Measurements from ENCODE around the gene IQSEC1. TPM values are rescaled to one million over a fixed set of nuclear protein-coding genes. Genes with fewer than 3 reads are reported as not detected.

The IQSEC1 gene
- total RNA-seq, 1 experiment from 2014 or later = 28.1 TPM

DNA sequence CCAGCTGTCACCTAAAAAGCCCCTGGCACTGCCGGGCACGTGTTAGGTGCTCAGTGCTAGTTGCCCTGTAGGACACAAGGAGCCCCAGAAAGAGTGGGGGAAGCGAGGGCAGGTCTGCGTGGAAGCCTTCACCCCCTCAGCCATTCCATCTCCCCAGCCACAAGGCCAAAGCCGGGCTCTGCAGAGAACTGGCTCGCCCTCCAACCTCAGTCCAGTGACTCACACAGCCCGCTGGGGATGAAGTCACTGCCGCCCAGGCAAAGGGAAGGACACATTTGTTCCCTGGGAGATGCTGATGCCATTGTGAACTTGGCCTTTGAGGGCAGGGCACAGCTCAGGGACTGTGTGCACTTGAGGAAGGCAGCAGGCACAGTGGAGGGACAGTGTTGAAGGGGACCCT is 48.1 kb downstream of the IQSEC1 start:
- ChIA-PET POLR2A (no interaction called here), CTCF (no interaction called here), RAD21 (ENCODE audit: low non-redundant PET in 1 of 2, low total read pairs in 2 of 2, uncharacterized antibody in 2 of 2, unreplicated experiment in 2 of 2) (no interaction called here)
- ATAC-seq (peak; percentile 80), DNase-seq (ENCODE audit: low read depth, low spot score) (peak; percentile 4)
- no peak overlapping the region for H3K4me3 ChIP-seq (replicated peaks in 1 of 2; ENCODE audit: low read depth in 1 of 2, low read length in 2 of 2)
- peaks cover 4 to 24% of the 10 kb centered on the region in 2 experiments; a peak in 3 of 4 replicates for H3K4me1 ChIP-seq (ENCODE audit: control insufficient read depth in 1 of 2, insufficient read depth in 2 of 2, low read length in 2 of 2)
- H3K36me3 ChIP-seq (ENCODE audit: control insufficient read depth in 1 of 2, insufficient read depth in 2 of 2, low read length in 2 of 2) = no peaks in the 10 kb centered on the region
- no TSS peak for BruUV-seq (replicated peaks)
- no peaks in the 10 kb centered on the region for H4K20me1 ChIP-seq (ENCODE audit: insufficient read depth)
- H3K9me2 ChIP-seq (ENCODE audit: insufficient read depth) = no peaks in the 10 kb centered on the region
- no peak overlapping the region for H3K27ac ChIP-seq (ENCODE audit: low read depth, low read length)
- H2AFZ ChIP-seq (ENCODE audit: low read depth, low read length, poor library complexity, severe bottlenecking) = no peak overlapping the region
- H3K9me3 ChIP-seq (ENCODE audit: control insufficient read depth in 1 of 2, insufficient read depth in 1 of 2, low read depth in 1 of 2, low read length in 2 of 2) = no peaks in the 10 kb centered on the region
- TF ChIP-seq, protein P1, sequence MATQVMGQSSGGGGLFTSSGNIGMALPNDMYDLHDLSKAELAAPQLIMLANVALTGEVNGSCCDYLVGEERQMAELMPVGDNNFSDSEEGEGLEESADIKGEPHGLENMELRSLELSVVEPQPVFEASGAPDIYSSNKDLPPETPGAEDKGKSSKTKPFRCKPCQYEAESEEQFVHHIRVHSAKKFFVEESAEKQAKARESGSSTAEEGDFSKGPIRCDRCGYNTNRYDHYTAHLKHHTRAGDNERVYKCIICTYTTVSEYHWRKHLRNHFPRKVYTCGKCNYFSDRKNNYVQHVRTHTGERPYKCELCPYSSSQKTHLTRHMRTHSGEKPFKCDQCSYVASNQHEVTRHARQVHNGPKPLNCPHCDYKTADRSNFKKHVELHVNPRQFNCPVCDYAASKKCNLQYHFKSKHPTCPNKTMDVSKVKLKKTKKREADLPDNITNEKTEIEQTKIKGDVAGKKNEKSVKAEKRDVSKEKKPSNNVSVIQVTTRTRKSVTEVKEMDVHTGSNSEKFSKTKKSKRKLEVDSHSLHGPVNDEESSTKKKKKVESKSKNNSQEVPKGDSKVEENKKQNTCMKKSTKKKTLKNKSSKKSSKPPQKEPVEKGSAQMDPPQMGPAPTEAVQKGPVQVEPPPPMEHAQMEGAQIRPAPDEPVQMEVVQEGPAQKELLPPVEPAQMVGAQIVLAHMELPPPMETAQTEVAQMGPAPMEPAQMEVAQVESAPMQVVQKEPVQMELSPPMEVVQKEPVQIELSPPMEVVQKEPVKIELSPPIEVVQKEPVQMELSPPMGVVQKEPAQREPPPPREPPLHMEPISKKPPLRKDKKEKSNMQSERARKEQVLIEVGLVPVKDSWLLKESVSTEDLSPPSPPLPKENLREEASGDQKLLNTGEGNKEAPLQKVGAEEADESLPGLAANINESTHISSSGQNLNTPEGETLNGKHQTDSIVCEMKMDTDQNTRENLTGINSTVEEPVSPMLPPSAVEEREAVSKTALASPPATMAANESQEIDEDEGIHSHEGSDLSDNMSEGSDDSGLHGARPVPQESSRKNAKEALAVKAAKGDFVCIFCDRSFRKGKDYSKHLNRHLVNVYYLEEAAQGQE (IDR thresholded peaks at IDR 0.05; ENCODE audit: low read depth) = no peak
- TF ChIP-seq TCF7L2 (IDR thresholded peaks at IDR 0.05; ENCODE audit: borderline replicate concordance, extremely low read depth, insufficient read depth, insufficient read length) = peak; percentile 11
- no peak overlapping the region for H3K9ac ChIP-seq (ENCODE audit: low read length)
- intact Hi-C loops (cut with micrococcal nuclease) = no loop called here
- H3K79me2 ChIP-seq (ENCODE audit: insufficient read depth, low read length) = no peaks in the 10 kb centered on the region
- no peaks in the 10 kb centered on the region for H3K27me3 ChIP-seq (ENCODE audit: insufficient read depth, low read length)
- peak overlapping the region; percentile 33 for H3K4me2 ChIP-seq (ENCODE audit: low read length)

DNA sequence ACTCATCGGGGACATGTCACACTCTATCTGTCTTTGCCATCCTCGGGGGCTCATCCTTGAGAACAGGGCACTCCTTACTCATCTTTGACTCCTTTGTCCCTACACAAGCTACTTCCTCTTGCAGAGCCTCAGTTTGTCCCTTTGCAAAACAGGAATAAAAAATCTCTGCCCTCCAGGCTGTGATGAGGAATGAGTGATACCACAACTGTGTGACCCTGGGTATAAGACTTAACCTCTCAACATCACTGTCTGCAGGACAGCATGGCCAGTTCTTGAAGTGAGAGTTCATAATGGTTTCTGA is 48.5 kb downstream of the IQSEC1 start:
- POLR2A ChIA-PET = no interaction called here
- RAD21 ChIA-PET (ENCODE audit: low non-redundant PET in 1 of 2, low total read pairs in 2 of 2, uncharacterized antibody in 2 of 2, unreplicated experiment in 2 of 2) = no interaction called here
- Histone ChIP-seq H3K4me2 (ENCODE audit: low read length) (peak overlapping the region; percentile 33; the same call in 1 of the 2 replicates), H3K79me2 (ENCODE audit: insufficient read depth, low read length) (no peaks in the 10 kb centered on the region), H3K27me3 (ENCODE audit: insufficient read depth, low read length) (no peaks in the 10 kb centered on the region), H2AFZ (ENCODE audit: low read depth, low read length, poor library complexity, severe bottlenecking) (no peak overlapping the region), H3K27ac (ENCODE audit: low read depth, low read length) (no peak overlapping the region), H3K9me3 (ENCODE audit: control insufficient read depth in 1 of 2, insufficient read depth in 1 of 2, low read depth in 1 of 2, low read length in 2 of 2) (no peaks in the 10 kb centered on the region), H3K9me2 (ENCODE audit: insufficient read depth) (no peaks in the 10 kb centered on the region), H3K36me3 (ENCODE audit: control insufficient read depth in 1 of 2, insufficient read depth in 2 of 2, low read length in 2 of 2) (no peaks in the 10 kb centered on the region), H3K4me3 (replicated peaks in 1 of 2; ENCODE audit: low read depth in 1 of 2, low read length in 2 of 2) (no peak overlapping the region), H3K9ac (ENCODE audit: low read length) (no peak overlapping the region), H3K4me1 (ENCODE audit: control insufficient read depth in 1 of 2, insufficient read depth in 2 of 2, low read length in 2 of 2) (peaks cover 4 to 24% of the 10 kb centered on the region in 2 experiments; a peak in 3 of 4 replicates), H4K20me1 (ENCODE audit: insufficient read depth) (no peaks in the 10 kb centered on the region)
- intact Hi-C loops (cut with micrococcal nuclease) = no loop called here
- BruUV-seq (replicated peaks) = no TSS peak
- CTCF ChIA-PET = no interaction called here
- ATAC-seq (no peak), DNase-seq (ENCODE audit: low read depth, low spot score) (no peak)
- TF ChIP-seq EGR1 (IDR thresholded peaks at IDR 0.05; ENCODE audit: low read depth) (no peak), ZBTB33 (IDR thresholded peaks at IDR 0.05; ENCODE audit: extremely low read depth, insufficient replicate concordance, low read length) (no peak), SRF (IDR thresholded peaks at IDR 0.05; ENCODE audit: low read depth) (no peak), JUND (IDR thresholded peaks at IDR 0.05) (no peak), SIN3A (IDR thresholded peaks at IDR 0.05; ENCODE audit: low read depth) (no peak), EZH2phosphoT487 (IDR thresholded peaks at IDR 0.05; ENCODE audit: borderline replicate concordance) (no peak), FOSL1 (IDR thresholded peaks at IDR 0.05; ENCODE audit: low read depth) (no peak), POLR2AphosphoS5 (IDR thresholded peaks at IDR 0.05; ENCODE audit: low read depth, low read length) (no peak), ELF1 (IDR thresholded peaks at IDR 0.05; ENCODE audit: borderline replicate concordance, low read depth) (no peak), CEBPB (IDR thresholded peaks at IDR 0.05; ENCODE audit: low read depth) (no peak)
- TF ChIP-seq, protein P2, sequence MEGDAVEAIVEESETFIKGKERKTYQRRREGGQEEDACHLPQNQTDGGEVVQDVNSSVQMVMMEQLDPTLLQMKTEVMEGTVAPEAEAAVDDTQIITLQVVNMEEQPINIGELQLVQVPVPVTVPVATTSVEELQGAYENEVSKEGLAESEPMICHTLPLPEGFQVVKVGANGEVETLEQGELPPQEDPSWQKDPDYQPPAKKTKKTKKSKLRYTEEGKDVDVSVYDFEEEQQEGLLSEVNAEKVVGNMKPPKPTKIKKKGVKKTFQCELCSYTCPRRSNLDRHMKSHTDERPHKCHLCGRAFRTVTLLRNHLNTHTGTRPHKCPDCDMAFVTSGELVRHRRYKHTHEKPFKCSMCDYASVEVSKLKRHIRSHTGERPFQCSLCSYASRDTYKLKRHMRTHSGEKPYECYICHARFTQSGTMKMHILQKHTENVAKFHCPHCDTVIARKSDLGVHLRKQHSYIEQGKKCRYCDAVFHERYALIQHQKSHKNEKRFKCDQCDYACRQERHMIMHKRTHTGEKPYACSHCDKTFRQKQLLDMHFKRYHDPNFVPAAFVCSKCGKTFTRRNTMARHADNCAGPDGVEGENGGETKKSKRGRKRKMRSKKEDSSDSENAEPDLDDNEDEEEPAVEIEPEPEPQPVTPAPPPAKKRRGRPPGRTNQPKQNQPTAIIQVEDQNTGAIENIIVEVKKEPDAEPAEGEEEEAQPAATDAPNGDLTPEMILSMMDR (IDR thresholded peaks at IDR 0.05 in 2 of 3, conservative IDR thresholded peaks at IDR 0.05 in 1 of 3; ENCODE audit: borderline replicate concordance in 1 of 3, insufficient read depth in 1 of 3, low read depth in 2 of 3, low read length in 2 of 3) = no peak
